CD4-positive, CD25-positive, alpha-beta regulatory T cell (primary cell): ENCODE measurements around the gene NOC3L. TPM values are rescaled to one million over a fixed set of nuclear protein-coding genes. Genes with fewer than 3 reads are reported as not detected.

Source experiments
- ATAC-seq, 2 donors: fragments of 150-1000 bp; cut with Tn5 transposase; one replicate each; pipeline ENCODE4 v1.10.0; 2021; ENCODE audit warnings: low read depth in 2 of 2, moderate number of reproducible peaks in 2 of 2, moderate library complexity in 1 of 2
- DNase-seq, 3 donors: peaks; one replicate each; pipeline versions ENCODE4 v3.0.0 to v3.0.0-alpha.2; 2012 to 2022; ENCODE audit warnings: mixed read lengths in 1 of 3
- H3K27ac ChIP-seq: one replicate; pipeline ENCODE4 v1.7.0; 2013; ENCODE audit warnings: mild to moderate bottlenecking, low read length; ENCODE audit not compliant: insufficient read depth, poor library complexity, severe bottlenecking
- H3K27me3 ChIP-seq: one replicate; pipeline ENCODE4 v1.7.0; 2013; ENCODE audit warnings: low read length; ENCODE audit not compliant: control insufficient read depth, insufficient read depth
- H3K36me3 ChIP-seq: one replicate; pipeline ENCODE4 v1.7.0; 2013; ENCODE audit warnings: mild to moderate bottlenecking, low read length, moderate library complexity; ENCODE audit not compliant: control insufficient read depth, insufficient read depth
- H3K4me1 ChIP-seq: 2 replicates; pipeline ENCODE4 v1.7.0; 2013; ENCODE audit warnings: mild to moderate bottlenecking, low read length; ENCODE audit not compliant: insufficient read depth, control insufficient read depth, poor library complexity, severe bottlenecking
- H3K4me3 ChIP-seq: one replicate; pipeline ENCODE4 v1.7.0; 2013; ENCODE audit warnings: low read depth, mild to moderate bottlenecking, low read length, moderate library complexity
- H3K9me3 ChIP-seq, 2 experiments: 1 replicate in 1 of 2; 2 replicates in 1 of 2; pipeline ENCODE4 v1.7.0; 2013; ENCODE audit warnings: low read length in 2 of 2, mild to moderate bottlenecking in 1 of 2, moderate library complexity in 1 of 2; ENCODE audit not compliant: control insufficient read depth in 2 of 2
- H3K27ac Mint-ChIP-seq, 3 donors: one replicate each; pipeline ENCODE4 v1.8.0; 2020 to 2022; ENCODE audit warnings: mild to moderate bottlenecking in 3 of 3, mixed read lengths in 3 of 3, moderate library complexity in 2 of 3
- H3K27me3 Mint-ChIP-seq: one replicate; pipeline ENCODE4 v1.8.0; 2022; ENCODE audit warnings: mild to moderate bottlenecking, mixed read lengths
- H3K36me3 Mint-ChIP-seq: one replicate; pipeline ENCODE4 v1.8.0; 2020; ENCODE audit warnings: mixed read lengths
- H3K4me1 Mint-ChIP-seq, 4 donors: one replicate each; pipeline ENCODE4 v1.8.0; 2020 to 2022; ENCODE audit warnings: mixed read lengths in 4 of 4, mild to moderate bottlenecking in 1 of 4
- H3K4me3 Mint-ChIP-seq, 4 donors: one replicate each; pipeline ENCODE4 v1.8.0; 2020 to 2022; ENCODE audit warnings: mild to moderate bottlenecking in 4 of 4, mixed read lengths in 4 of 4, moderate library complexity in 3 of 4
- H3K9me3 Mint-ChIP-seq, 7 donors: one replicate each; pipeline ENCODE4 v1.8.0; 2020 to 2022; ENCODE audit warnings: mixed read lengths in 7 of 7, mild to moderate bottlenecking in 3 of 7, moderate library complexity in 2 of 7
- polyA plus RNA-seq, 4 donors: library from polyadenylated mRNA; unstranded; fragments of 300-500 nt; fragmentation: Illumina TruSeq; gene quantifications; one replicate each; pipeline ENCODE4 v1.2.3, GENCODE V29; 2021
- total RNA-seq: library from RNA; stranded (reverse); gene quantifications from one replicate; pipeline ENCODE4 v1.2.3, GENCODE V29; 2022

The NOC3L gene
- total and polyA plus RNA-seq, 5 donors from 2014 or later = 10.9 to 16.1 (median 12.3) TPM

DNA sequence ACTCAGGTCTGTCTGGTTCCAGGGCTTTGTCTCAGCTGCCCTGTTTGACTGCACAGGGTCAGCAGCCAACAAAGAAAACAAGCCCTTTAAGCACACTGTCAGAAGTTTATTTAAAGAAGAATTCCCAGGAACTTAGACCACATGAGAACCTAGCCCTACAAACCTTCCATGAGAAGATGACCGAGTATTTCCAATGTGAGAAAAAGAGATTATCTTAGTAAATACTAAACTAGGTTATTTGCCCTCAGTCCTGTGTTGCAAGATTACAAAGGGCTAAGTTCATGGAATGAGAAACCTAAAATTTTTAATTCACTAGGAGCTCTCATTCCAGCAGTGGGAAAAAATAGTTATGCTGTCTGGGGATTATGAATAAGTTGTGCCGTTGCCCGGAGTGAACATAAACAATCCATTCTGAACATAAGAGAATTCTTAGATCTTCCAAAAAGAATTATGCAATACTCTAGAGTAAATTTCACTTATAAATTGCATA, 46.7 kb downstream of the NOC3L start:
- Mint-ChIP-seq H3K4me1 (no peaks in the 10 kb centered on the region), H3K36me3 (no peaks in the 10 kb centered on the region), H3K9me3 (peaks cover 0 to 1% (median 0%) of the 10 kb centered on the region in 7 donors), H3K27ac (no peak overlapping the region), H3K4me3 (no peak overlapping the region), H3K27me3 (peaks cover 4% of the 10 kb centered on the region)
- no peaks in the 10 kb centered on the region for H3K27me3 ChIP-seq
- no peak for ATAC-seq
- no peaks in the 10 kb centered on the region for H3K36me3 ChIP-seq
- H3K27ac ChIP-seq = no peak overlapping the region
- H3K4me1 ChIP-seq = no peaks in the 10 kb centered on the region
- no peak overlapping the region for H3K4me3 ChIP-seq
- no peaks in the 10 kb centered on the region for H3K9me3 ChIP-seq
- DNase-seq = no peak

DNA sequence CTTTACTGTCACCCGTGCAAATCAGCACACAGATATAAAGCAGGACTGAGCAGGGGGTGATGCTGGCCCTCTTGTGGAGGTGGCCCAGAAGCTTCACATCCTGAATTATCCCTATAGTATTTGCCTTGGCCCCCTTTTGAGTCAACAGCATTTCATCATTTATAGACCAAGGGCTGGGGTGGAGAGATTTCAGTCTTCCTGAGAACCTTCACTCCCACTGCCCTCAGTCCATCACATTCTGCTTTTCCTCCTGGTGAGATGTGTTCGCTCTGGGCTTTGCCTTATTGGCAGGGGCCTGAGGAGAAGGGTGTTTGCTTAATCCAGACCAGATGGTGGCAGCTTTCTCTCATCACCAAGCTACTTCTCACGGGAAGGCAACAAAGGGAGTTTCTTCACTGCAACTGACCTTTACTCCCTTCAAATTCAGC, 47.7 kb downstream of the NOC3L start:
- DNase-seq (no peak), ATAC-seq (no peak)
- Mint-ChIP-seq H3K4me3 (no peak overlapping the region), H3K27me3 (peaks cover 4% of the 10 kb centered on the region), H3K9me3 (peaks cover 0 to 1% (median 0%) of the 10 kb centered on the region in 7 donors), H3K36me3 (no peaks in the 10 kb centered on the region), H3K4me1 (no peaks in the 10 kb centered on the region), H3K27ac (no peak overlapping the region)
- H3K4me3 ChIP-seq = no peak overlapping the region
- H3K9me3 ChIP-seq = no peaks in the 10 kb centered on the region
- no peaks in the 10 kb centered on the region for H3K36me3 ChIP-seq
- H3K4me1 ChIP-seq = no peaks in the 10 kb centered on the region
- no peaks in the 10 kb centered on the region for H3K27me3 ChIP-seq
- no peak overlapping the region for H3K27ac ChIP-seq

DNA sequence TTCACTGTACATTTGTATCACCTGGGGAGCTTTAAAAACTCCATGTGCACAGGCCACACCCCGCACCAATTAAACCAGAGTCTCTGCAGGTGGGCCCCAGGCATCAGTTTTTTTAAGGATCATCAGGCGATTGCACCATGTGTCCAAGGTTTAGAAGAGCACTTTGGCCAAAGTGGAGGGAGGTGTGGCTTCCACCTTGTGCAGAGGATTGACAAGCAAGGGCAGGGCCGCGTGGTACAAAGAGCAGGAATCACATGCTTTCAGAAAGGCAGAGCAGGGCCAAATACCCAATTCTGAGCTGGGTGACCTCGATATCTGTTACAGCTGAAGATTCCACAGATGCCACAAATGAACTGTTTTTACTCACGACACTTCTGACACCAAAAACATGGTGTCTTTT, 52.4 kb downstream of the NOC3L start:
- H3K9me3 Mint-ChIP-seq = peaks cover 0 to 1% (median 0%) of the 10 kb centered on the region in 7 donors
- peaks cover 19% of the 10 kb centered on the region for H3K27me3 Mint-ChIP-seq
- H3K27ac Mint-ChIP-seq = no peak overlapping the region

DNA sequence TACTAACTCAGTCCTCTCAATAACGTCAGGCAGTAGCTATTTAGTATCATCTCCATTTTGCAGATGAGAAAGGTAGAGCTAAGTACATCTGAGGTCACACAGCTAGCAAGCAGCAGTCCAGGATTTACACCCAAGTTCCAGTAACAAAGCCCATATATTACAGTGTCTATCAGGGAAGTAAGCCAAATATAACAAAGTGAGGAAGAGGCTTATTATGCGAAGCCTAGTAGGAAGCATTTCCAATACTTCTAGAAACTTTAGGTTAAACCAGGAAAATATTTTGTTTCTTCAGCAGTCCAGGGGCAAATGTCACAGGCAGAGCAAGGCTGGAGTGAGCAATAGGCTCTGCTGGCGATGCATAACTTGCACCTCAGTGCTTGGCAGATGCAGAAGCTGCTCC, 53.9 kb downstream of the NOC3L start:
- Histone ChIP-seq H3K27ac (no peak overlapping the region), H3K9me3 (no peaks in the 10 kb centered on the region), H3K4me3 (no peak overlapping the region), H3K27me3 (peaks cover 19% of the 10 kb centered on the region), H3K36me3 (no peaks in the 10 kb centered on the region), H3K4me1 (no peaks in the 10 kb centered on the region)
- ATAC-seq (no peak), DNase-seq (no peak)
- no peak overlapping the region for H3K4me3 Mint-ChIP-seq
- no peak overlapping the region for H3K27ac Mint-ChIP-seq
- H3K36me3 Mint-ChIP-seq = no peaks in the 10 kb centered on the region
- H3K27me3 Mint-ChIP-seq = peaks cover 29% of the 10 kb centered on the region
- peaks cover 0 to 1% (median 0%) of the 10 kb centered on the region in 7 donors for H3K9me3 Mint-ChIP-seq
- H3K4me1 Mint-ChIP-seq = no peaks in the 10 kb centered on the region

More for the DNA sequence above, 52.4 kb downstream of the NOC3L start:
- ATAC-seq = no peak
- no peak overlapping the region for H3K4me3 ChIP-seq
- H3K9me3 ChIP-seq = no peaks in the 10 kb centered on the region
- H3K27me3 ChIP-seq = peaks cover 9% of the 10 kb centered on the region
- Mint-ChIP-seq H3K4me3 (no peak overlapping the region), H3K36me3 (no peaks in the 10 kb centered on the region), H3K4me1 (no peaks in the 10 kb centered on the region)
- no peaks in the 10 kb centered on the region for H3K36me3 ChIP-seq
- no peaks in the 10 kb centered on the region for H3K4me1 ChIP-seq
- DNase-seq = no peak
- no peak overlapping the region for H3K27ac ChIP-seq

DNA sequence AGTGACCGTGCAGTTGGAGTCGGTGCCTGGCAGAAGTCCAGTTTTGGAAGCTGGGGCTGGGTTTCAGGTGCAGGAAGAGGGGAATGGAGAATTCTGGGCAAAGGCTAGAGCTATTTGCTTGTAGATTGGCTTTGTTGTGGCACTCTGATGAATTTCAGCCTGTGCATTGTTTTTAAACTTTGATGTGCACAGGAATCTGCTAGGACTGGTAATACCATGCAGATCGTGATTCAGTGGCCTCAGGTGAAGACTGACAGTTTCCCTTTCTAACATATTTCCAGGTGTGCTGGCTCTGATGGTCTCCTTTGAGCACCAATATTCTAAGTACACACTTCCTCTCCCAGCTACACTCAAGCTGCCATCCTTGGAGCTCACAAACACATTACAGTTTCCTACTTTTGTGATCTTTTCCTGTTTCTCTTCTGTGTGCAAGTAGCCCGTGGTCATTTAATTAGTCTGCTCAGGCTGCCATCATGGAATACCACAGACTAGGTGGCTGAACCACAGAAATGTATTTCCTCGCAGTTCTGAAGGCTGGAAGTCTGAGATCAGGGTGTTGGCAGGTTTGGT, 55.6 kb downstream of the NOC3L start:
- Histone ChIP-seq H3K27me3 (peaks cover 21% of the 10 kb centered on the region), H3K4me1 (no peaks in the 10 kb centered on the region), H3K36me3 (no peaks in the 10 kb centered on the region), H3K4me3 (no peak overlapping the region), H3K9me3 (no peaks in the 10 kb centered on the region), H3K27ac (no peak overlapping the region)
- H3K27me3 Mint-ChIP-seq = peaks cover 27% of the 10 kb centered on the region
- DNase-seq = no peak
- no peak for ATAC-seq
- no peaks in the 10 kb centered on the region for H3K9me3 Mint-ChIP-seq
- H3K36me3 Mint-ChIP-seq = no peaks in the 10 kb centered on the region
- no peak overlapping the region for H3K4me3 Mint-ChIP-seq
- H3K27ac Mint-ChIP-seq = peak overlapping the region in 1 of 3 donors; percentile 53
- H3K4me1 Mint-ChIP-seq = no peaks in the 10 kb centered on the region

DNA sequence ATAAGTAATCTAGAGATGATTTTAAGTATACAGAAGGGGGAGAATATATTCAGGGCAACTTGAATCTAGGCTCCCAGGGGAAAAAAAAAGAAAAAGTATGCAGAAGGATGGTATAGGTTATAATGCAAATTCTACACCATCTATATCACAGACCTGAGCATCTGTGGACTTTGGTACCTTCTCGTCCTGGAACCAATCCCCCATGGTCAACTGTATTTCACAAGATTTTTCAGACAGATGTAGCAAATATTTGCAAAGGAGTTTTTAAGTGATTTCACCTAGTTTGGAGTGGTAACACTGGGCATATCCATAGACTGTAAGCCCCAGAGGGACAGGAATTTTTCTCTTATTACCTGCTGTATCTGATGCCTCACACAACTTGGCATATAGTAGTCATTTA, 58.8 kb downstream of the NOC3L start:
- Mint-ChIP-seq H3K4me3 (no peak overlapping the region), H3K9me3 (no peaks in the 10 kb centered on the region), H3K27me3 (peaks cover 32% of the 10 kb centered on the region), H3K36me3 (no peaks in the 10 kb centered on the region), H3K27ac (no peak overlapping the region), H3K4me1 (peaks cover 0 to 8% (median 4%) of the 10 kb centered on the region in 4 donors)
- Histone ChIP-seq H3K4me1 (peaks cover 4% of the 10 kb centered on the region), H3K27me3 (peaks cover 24% of the 10 kb centered on the region), H3K27ac (no peak overlapping the region), H3K4me3 (no peak overlapping the region), H3K36me3 (no peaks in the 10 kb centered on the region), H3K9me3 (no peaks in the 10 kb centered on the region)
- DNase-seq = no peak
- ATAC-seq = no peak

DNA sequence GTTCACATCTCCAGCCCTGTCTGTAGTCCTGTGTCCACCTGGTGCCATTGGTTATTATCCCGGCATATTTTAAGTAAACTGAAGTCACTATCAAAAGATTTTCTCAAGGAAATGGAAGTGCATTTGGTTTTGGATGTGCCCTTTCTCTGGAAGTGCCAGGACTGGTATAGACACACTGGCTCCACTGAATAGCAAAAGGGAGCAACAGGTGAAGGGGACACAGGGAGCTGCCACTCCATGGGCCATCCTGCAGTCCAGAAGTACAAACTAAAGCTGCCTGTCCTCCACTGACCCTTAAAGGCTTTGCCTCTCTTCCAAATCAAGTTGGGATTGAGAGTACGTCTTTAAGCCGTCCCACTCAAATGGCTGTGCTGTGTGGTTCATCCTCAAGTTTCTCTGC, 62.7 kb downstream of the NOC3L start:
- H3K27ac Mint-ChIP-seq = no peak overlapping the region
- no peaks in the 10 kb centered on the region for H3K36me3 Mint-ChIP-seq
- peaks cover 0 to 9% (median 4%) of the 10 kb centered on the region in 4 donors for H3K4me1 Mint-ChIP-seq
- ATAC-seq (no peak), DNase-seq (no peak)
- Histone ChIP-seq H3K9me3 (no peaks in the 10 kb centered on the region), H3K36me3 (no peaks in the 10 kb centered on the region), H3K27me3 (peaks cover 16% of the 10 kb centered on the region), H3K27ac (no peak overlapping the region), H3K4me3 (no peak overlapping the region), H3K4me1 (peaks cover 4% of the 10 kb centered on the region)
- peaks cover 19% of the 10 kb centered on the region for H3K27me3 Mint-ChIP-seq
- peaks cover 0 to 4% (median 0%) of the 10 kb centered on the region in 7 donors for H3K9me3 Mint-ChIP-seq
- no peak overlapping the region for H3K4me3 Mint-ChIP-seq

DNA sequence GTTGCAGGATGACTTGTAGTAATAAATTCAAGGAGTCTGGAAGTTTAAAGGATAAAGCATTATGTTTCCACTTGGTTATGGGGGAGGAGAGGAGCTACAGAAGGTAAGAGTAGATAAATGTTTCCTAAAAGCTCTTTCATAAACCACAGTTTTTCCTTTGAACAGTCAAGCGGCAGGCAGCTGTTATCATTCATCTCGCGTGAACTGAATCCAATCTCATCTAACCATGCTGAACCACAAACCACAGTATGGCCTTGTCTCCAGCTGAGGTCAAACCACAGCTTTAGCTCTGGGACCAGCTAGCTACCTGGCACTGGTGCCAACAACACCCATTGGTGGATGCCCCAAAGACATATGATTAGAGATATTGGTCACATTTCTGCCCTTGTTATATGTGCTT, 63.3 kb downstream of the NOC3L start:
- H3K4me3 ChIP-seq = no peak overlapping the region
- Mint-ChIP-seq H3K36me3 (no peaks in the 10 kb centered on the region), H3K27me3 (peaks cover 16% of the 10 kb centered on the region), H3K4me1 (peaks cover 0 to 9% (median 4%) of the 10 kb centered on the region in 4 donors), H3K4me3 (no peak overlapping the region), H3K27ac (no peak overlapping the region), H3K9me3 (peaks cover 0 to 4% (median 0%) of the 10 kb centered on the region in 7 donors)
- no peaks in the 10 kb centered on the region for H3K36me3 ChIP-seq
- DNase-seq = peak in 1 of 3 donors; percentile 60
- H3K27me3 ChIP-seq = peaks cover 13% of the 10 kb centered on the region
- no peak for ATAC-seq
- H3K27ac ChIP-seq = no peak overlapping the region
- H3K4me1 ChIP-seq = peaks cover 4% of the 10 kb centered on the region
- no peaks in the 10 kb centered on the region for H3K9me3 ChIP-seq
